ENCODE measurements around the gene CHAC1.
"Not testable (repeated sequence)": the region's sequence is repeated elsewhere in the genome, so short reads cannot be mapped to it uniquely, and the experiment has no call there.

Gene CHAC1

DNA sequence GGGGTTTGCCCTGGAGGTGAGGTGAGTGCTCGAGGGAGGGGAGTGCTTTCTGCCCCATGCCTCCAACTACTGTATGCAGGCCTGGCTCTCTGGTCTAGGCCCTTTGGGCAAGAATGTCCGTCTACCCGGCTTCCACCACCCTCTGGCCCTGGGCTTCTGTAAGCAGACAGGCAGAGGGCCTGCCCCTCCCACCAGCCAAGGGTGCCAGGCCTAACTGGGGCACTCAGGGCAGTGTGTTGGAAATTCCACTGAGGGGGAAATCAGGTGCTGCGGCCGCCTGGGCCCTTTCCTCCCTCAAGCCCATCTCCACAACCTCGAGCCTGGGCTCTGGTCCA lies 14.8 kb upstream of the CHAC1 start:
- no peak for DNase-seq

DNA sequence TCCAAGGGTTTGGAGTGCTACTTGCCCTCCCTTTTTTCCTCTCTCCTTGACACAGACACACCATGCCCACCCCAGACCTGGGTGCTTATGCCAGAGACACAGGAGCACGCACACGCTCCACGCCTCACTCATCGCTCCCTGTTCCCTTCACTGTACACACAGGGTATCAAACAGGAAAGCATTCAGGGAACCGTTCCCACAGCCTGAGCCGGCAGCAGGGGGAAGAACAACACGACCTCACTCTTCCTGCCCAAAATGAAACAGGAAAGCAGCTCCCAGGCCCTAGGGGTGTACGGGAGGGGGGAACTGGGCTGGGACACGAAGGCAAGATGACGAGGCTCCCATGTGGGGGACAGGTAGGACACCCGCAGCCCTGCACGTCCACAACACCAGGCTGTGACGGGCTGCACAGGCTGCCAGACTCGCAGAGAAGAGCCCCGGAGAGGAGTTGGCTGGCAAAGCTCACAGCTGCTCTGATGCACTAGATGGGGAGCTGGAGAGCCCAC lies 12.9 kb upstream of the CHAC1 start:
- DNase-seq = no peak

DNA sequence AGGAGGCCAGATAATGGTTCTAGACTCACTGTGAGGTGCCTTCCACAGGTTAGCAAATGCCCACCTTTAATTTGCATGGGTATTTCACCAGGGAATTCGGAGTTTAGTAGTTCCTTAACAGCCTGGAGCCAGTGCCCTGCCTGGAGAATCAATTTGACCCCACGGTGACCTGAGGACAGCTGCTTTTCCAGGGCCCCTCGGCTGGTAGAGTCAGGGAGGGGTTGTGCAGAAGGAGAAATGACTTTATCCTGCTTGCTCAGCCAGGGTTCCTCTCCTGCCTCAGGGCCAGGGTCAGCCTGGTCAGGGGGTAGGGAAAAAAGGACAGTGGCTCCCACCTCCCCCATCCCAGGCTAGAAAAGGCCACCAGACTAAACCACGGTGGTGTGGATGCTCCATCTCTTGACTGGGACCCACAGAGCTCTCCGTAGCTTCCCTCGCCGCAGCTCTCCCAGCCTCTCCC lies 12.2 kb upstream of the CHAC1 start:
- no peak for DNase-seq

DNA sequence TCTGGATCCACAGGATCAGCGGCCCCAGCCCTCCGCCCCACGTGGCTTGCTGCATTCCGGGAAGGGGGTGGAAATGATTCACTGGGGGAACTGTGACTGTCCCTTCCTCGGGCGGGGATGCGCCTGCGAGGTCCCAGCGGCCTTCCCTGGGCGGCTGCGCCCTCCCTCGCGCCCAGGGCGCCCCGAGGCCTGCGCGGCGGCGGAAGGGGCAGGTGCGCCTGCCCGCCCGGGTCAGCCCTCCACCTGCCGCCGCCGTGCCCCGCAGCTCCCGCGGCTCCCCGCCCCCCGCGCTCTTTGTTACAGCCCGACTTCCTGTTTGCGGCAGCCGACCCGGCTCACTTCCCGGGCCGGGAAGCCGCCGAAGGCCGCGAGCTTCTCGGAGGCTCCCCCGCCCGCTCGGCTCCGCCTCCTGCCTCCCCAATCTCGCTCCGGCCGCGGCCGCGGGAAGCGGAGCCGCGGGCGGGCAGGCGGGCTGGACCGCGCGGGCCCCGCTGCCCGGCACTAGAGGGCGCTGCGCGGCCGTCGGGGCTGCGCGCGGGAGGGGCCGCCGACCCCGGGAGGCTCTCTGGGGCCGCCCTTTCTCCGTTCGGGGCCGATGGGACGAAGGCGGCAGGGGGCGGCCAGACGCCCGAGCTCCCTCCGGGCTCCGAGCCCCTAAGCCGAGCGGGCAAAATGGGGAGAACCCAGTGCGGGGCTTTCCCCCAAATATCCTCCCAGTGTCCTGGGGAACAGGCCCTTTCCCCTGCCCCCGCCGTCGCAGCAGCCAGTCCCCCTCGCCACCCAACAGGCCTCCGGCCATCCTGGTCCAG lies 11.5 kb upstream of the CHAC1 start:
- DNase-seq = peak; percentile 58 to 68

DNA sequence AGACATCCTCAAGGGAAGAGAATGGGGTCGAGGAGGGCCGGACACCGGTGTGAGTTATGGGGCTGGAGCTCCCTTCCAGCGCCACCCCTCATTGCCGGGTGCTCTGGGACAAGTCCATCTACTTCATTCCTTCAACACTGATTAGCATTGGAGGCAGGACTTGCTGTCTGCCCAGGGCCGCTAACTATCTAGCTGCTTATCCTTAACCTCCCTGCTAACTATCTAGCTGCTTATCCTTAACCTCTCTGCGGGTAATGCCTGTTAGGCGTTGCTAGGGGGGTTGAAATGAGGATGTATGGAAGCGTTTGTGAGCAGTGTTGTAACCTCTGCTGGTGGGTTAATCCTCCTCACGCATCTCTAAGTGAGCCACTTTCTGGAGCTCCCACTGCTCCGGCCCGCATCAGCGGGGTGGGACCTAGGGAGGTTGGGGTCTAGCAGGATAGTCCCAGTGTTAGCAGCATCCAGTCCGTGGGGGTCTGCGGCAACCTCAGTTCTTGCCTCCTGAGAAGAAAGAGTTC lies 10.9 kb upstream of the CHAC1 start:
- no peak for DNase-seq

DNA sequence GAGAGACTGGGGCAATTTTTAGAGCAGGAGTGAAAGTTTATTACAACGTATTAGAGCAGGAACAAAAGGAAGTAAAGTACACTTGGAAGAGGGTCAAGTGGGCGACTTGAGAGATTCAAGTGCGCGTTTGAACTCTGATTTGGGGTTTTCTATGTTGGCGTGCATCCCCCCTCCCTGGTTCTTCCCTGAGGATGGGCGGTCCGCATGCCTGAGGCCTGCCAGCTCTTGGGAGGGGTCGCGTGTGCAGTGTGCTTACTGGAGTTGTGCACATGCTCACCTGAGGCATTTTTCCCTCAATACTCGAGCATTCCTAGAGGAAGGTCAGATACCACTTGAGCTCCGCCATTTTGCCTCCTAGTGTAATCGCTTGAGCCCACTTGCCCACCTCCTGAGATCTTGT lies 10.4 kb upstream of the CHAC1 start:
- no peak for DNase-seq

DNA sequence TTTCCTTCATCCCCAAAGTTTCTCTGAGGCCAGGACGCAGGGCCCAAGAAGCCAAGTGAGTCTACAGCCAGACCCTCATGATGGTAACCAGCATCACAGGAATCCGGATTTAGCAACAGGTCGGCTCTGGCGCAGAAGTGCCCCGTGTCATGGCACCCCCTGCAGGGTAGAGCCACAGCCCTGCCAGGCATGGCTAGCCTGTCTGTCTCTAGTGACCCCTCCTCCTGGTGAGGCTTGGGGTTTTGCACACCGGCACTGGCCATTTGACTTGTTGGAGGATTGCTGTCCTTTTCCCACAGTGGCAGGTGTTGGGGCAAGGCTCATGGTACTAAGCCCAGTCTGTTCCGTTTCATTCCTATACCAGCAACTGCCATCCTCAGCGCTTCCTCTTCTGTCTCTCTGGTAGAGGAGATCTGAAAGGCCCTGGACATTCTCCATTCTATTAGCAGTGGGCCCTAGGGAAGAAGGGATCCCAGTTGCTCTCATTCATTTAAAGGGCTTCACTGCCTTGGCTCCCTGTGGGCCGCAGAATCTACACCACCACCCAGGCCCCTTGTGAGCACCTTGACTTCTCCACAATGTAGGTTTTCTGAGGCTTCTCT lies 9.4 kb upstream of the CHAC1 start:
- no peak for DNase-seq

DNA sequence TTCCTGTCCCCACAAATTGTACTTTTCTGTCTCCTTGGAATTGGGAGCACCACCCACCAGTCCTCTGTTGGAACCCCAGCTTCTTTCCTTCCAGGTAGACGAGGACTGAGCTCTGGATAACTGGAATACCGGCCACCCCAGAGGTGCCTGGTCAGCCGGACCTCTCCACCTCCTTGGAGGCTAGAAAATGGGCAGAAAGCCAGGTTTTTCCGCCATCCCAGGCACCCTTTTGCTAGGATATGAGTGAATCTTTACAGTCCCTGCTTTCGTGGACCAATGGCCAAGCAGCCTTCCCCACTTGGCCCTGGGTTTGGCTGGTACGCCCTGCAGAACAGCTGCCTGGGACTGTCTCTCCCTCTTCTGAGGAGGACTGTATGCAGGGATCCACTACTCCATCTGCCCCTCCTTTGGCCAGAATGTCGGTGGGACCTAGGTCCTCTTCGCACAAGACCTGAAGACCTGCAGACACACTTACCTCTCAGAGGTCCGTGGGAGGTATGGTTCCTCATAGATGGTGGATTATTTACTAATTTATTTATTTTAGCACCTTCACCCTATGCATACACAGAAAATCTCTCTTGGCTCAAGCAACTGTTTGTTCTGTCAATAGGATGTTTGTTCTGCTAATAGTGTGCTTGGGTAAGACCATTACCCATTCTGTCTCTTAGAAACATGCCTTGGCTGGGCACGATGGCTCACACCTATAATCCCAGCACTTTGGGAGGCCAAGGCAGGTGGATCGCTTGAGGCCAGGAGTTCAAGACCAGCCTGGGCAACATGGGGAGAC lies 8.6 kb upstream of the CHAC1 start:
- no peak for DNase-seq

DNA sequence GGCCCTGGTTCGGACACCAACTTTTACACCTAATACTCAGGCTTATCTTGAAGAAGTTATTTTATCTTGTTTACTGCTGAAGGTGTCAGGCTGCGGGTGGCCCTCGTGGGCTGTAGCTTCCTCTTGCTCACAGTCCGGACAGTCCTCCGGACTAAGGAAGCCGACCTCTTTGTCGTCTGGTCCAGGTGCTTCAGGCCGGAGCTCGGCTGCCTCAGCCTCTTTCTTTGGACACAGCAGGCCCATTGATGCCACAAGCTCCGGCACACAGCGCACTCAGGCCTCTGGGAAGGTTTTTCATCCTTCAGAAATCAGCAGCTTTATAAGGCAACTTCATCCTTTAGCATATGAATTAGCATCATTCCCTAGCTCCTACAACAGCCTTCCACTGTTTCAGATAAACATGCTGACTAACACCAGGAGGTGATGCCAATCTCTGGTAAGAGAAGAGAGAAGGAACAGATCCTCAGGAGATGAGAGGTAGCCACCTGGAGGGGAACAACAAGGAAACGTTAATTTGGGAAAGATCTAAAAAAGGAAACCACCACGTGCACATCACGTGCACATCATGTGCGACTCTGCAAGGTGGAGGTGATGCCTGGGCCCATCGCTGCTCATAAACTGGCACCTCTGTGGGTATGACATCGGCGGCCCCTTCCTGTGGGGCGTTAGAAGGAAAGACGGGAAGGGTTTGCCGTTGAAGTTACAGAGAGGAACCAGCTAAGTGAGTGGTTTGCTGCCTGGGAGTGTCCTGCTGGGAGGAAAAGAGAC lies 4.4 kb upstream of the CHAC1 start:
- DNase-seq = no peak

DNA sequence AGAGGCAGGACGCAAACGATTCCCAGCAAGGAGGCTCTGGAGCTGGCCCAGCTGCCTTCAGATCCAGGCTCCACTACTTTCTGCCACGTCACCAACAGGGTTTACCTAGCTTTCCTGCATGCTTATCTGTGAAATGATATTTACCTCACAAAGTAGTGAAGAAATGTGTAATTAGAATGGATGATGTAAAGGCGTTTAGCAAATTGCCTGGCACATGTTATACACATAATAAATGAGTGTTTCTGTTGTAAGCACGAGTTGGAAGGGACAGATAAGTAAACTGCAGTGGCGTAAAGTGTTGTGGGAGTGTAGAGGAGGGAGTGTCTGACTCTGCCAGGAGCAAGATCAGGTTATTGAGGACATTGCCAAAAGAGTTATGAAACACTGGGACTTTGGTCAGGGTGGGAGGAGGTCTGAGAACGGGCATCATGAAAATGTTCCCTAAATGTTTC lies 3.5 kb upstream of the CHAC1 start:
- no peak for DNase-seq

DNA sequence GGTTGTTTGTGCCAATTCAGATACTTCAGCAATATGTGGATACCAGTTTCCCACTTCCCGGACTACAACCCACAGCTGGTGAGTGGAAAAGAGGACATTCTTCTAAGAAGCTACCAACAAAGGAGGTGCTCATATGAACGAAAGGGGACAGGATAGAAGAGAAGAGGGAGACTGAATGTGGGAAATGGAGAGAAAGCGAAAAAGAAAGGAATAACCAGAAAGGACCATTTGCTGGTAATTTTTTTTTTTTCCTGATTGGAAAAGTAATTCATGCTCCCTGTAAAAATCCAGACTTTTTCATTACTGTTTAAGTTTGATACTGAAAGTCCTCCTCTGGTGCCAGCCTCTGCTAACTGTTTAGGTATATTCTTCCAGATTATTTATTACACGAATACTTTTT lies 1.5 kb upstream of the CHAC1 start:
- no peak for DNase-seq

DNA sequence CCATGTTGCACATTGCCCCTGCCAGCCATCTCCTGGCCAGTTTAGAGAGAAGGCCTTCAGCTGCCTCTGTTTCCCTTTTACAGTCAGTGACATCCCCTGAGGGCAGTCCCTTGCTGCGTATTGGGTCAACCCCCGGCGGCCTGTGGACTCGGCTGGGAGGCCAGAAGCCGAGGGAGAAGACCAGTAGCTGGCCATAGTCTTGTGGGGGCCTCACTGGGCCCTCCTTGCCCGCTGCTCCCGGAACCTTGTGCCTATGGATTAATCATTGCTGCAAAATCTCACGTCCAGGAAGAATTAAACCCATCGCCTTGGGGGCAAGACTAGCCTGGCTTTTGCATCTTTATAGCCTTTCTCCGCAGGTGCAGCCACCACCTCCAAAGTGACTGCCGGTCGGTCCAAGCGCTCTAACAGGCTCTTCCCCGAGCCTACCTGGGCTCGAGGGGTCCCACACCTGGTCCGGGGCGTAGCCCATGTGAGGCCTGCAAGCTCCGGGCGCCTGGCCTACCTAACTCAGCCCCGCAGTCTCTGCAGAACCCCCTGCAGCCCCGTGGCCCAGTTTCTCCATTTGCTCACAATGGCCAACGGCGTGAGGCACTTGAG lies 870 bp upstream of the CHAC1 start:
- no peak for DNase-seq

DNA sequence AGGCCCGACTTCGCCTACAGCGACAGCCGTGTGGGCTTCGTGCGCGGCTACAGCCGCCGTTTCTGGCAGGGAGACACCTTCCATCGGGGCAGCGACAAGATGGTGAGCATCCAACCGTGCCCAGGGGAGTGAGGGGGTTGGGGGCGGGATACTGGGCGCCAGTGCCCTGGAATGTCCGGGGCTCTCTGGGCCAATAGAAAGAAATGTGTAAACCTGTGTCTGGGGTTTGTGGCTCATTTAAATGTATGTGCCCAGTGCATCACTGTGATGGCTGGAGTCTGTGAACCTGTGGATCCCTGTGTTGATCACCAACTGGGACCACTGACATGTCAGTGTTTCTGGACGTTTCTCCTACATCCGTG lies 423 bp downstream of the CHAC1 start:
- no peak for DNase-seq

DNA sequence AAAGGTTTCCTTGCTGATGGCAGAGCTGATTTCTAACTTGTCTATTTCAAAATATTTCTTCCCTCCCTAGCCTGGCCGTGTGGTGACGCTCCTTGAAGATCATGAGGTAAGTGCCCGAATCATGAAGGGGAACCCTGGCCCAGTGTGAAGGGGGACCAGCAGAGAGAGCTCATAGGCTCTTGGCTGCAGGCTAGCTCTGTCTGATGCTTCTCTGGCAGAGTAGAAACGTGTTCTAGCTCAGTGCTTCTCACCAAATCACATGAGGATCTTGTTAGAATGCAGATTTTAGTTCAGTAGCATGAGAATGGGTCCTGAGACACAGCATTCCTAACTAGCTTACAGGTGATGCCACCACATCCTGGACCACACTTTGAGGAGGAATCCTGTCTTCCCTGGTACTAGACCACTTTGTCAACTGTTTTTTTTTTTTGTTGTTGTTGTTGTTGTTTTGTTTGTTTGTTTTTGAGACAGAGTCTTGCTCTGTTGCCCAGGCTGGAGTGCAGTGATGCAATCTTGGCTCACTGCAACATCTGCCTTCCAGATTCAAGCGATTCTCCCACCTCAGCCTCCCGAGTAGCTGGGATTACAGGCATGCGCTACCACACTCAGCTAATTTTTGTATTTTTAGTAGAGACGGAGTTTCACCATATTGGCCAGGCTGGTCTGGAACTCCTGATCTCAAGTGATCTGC lies 1.0 kb downstream of the CHAC1 start:
- DNase-seq = not testable (repeated sequence)

DNA sequence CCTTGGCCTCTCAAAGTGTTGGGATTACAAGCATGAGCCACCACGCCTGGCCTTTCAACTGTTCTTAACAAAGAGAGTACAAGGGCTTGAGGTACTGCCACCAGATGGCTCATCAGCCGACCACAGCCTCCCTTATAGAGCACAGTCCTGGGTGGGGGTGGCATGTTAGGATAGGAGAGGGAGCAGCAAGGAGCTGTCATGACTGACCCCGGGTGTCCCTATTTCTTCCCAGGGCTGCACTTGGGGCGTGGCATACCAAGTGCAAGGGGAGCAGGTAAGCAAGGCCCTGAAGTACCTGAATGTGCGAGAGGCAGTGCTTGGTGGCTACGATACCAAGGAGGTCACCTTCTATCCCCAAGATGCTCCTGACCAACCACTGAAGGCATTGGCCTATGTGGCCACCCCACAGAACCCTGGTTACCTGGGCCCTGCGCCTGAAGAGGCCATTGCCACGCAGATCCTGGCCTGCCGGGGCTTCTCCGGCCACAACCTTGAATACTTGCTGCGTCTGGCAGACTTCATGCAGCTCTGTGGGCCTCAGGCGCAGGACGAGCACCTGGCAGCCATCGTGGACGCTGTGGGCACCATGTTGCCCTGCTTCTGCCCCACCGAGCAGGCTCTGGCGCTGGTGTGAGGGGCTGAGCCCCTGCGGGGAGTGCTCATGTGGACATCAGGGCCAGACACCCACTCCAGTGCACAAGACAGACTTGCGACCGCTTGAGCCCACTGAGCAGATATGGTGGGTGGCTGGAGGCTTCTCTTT lies 2.1 kb downstream of the CHAC1 start:
- DNase-seq = no peak

DNA sequence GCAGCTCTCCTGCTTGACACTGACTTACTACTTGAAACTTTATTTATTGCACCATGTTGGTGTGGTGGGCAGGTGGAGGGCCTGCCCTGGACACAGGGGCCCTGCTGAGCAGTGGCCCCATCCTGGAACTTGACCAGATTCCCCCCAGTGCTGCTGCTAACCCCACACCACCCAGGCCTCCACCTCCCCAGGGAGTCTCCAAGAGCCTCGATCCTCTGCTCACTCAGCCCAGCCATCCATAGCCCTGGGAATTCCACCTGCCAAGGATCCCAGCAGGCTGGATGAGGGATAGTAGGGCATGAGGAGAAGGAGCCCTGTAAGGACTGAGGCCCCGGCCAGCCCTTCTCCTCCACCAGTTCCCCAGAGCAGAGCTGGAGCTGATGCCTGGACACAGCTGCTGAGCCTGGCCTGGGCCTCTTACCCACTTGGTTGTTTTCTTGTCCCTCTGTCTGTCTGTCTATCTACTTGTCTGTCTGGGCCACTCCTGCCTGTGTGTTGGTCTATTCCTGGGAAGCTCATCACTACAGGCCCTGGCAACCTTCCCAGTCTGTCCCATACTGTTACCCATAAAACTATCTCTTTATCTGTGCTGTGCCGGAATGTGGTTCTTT lies 2.8 kb downstream of the CHAC1 start:
- no peak for DNase-seq

DNA sequence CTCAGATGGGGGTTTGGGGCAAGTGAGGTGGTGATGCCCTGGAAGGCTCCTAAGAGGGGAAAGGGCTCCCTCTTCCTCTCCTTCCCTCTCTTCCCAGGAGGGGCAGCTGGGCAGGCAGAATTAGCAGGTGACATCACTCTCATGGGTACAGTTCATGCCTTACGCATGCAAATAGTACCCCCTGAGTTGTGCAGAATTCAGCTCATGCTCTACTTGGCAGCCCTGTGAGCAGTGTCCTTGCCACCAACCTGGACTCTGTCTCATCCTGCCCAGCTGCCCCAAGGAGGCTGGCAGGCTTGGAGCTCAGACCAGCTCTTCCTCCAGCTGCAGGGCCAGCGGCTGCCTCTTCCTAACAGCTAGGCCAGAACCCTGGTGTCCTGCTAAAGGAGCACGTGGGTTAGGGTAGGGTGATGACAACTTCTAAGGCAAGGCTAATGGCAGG lies 3.3 kb downstream of the CHAC1 start:
- DNase-seq = no peak

DNA sequence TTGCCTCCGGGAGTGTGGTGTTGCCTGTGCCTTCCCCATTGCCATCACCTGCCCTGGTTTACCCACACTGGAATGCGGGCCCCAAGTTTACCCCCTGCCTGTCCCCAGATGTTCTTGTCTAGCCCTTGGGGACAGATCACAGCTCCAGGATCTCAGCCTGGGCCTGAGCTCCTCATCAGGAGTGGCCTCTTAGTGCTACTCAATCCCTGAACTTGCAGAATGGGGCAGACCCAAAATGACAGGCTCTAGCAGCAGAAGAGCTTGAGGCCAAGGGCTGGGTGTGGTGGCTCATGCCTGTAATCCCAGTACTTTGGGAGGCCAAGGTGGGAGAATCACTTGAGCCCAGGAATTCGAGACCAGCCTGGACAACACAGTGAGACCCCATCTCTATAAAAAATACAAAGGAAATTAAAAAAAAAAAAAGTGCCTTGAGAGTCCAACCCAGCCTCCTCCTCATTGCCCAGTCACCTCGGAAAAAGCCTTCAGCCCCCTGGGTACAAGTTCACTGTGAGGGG lies 3.8 kb downstream of the CHAC1 start:
- DNase-seq = no peak

DNA sequence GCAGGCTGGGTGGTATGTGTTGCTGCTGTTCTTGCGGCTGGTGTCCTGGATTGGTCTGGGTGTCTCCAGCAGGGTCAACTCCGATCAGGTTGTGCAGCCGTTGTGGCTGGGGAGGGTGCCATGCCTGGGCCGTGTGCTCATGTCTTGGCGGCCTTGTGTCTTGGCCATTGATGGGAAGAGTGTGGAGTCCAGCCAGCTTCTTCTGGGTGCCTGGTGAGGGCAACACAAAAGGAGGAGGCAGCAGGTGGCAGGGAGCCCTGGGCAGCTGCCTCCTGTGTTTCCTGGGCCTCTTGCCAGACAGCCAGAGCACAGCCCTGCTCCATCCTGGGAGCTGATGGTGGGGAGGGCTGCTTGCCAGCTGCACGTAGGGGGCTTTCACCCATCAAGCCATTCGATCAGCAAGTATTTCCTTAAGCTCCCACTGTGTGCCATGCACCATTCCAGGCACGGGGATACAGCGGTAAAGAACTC lies 4.3 kb downstream of the CHAC1 start:
- DNase-seq = no peak

DNA sequence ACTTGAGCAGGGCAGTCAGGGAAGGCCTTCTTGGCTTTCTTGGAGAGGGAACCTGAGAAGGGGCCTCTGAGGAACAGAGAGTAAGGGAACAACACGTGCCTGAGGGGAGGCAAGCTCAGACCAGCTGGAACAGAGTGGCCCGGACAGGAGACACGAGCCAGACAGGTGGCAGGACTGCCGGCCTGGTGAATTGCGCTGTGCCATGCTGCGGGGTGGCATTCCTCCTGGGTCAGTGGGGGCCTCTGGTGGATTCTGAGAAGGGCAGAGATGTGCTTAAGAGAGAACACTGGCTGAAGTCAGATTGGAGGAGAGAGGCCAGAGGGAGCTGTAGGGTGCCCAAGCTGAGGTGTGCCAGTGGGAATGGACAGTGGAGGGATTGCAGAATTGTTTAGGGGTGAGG lies 4.9 kb downstream of the CHAC1 start:
- DNase-seq = no peak
